Rectal smooth muscle tissue (tissue), 1 donor: ENCODE data around the gene FADS2.

Experiments used
- H3K27ac ChIP-seq: one replicate; pipeline ENCODE4 v1.7.0; 2013; ENCODE audit warnings: low read depth, low read length, inconsistent platforms
- H3K27me3 ChIP-seq: one replicate; pipeline ENCODE4 v1.7.0; 2013; ENCODE audit warnings: low read length; ENCODE audit not compliant: control insufficient read depth, insufficient read depth
- H3K36me3 ChIP-seq: one replicate; pipeline ENCODE4 v1.7.0; 2013; ENCODE audit warnings: low read length; ENCODE audit not compliant: control insufficient read depth, insufficient read depth
- H3K4me1 ChIP-seq: one replicate; pipeline ENCODE4 v1.7.0; 2013; ENCODE audit warnings: low read length; ENCODE audit not compliant: control insufficient read depth, insufficient read depth
- H3K4me3 ChIP-seq: one replicate; pipeline ENCODE4 v1.7.0; 2013; ENCODE audit warnings: low read length
- H3K9ac ChIP-seq: one replicate; pipeline ENCODE4 v1.7.0; 2013; ENCODE audit warnings: low read length

The FADS2 gene

DNA sequence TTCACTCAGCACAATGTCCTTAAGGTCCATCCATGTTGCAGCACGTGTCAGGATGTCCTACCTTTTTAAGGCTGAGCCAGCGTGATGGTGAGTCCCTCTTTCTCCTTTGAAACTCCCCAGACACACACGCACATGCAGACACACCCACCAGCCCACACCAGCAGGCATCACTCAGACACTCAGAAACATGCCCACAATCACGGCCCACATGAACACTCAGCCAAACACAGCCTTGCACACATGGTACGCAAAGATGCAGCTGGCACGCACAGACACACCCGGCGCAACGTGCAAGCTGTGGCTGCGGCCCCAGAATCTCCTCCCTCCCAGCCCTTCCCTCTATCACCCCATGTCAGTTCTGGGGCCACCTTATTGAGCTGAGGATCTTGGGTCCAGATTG, 55.2 kb downstream of the FADS2 start:
- Histone ChIP-seq H3K9ac (no peak overlapping the region), H3K36me3 (no peaks in the 10 kb centered on the region), H3K27ac (no peak overlapping the region), H3K27me3 (no peaks in the 10 kb centered on the region), H3K4me3 (no peak overlapping the region), H3K4me1 (peaks cover 5% of the 10 kb centered on the region)

DNA sequence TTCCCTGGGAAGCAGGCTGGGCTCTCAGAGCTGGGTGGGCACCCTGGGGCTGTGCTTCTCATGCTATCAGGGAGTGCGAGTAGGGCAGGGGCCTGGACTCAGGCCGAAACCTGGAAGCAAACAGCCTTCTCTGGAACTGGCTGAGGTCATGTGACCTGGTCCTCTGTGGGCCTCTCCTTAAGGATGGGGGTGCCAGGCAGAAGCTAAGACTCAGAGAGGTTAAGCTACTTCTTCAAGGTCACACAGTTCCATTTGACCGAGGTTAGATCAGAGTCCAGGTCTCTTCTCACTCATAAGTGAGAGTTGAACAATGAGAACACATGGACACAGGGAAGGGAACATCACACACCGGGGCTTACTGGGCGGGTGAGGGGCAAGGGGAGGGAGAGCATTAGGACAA, 55.8 kb downstream of the FADS2 start:
- H3K27ac ChIP-seq = no peak overlapping the region
- H3K9ac ChIP-seq = no peak overlapping the region
- peaks cover 9% of the 10 kb centered on the region for H3K4me1 ChIP-seq
- no peak overlapping the region for H3K4me3 ChIP-seq
- no peaks in the 10 kb centered on the region for H3K36me3 ChIP-seq
- no peaks in the 10 kb centered on the region for H3K27me3 ChIP-seq

DNA sequence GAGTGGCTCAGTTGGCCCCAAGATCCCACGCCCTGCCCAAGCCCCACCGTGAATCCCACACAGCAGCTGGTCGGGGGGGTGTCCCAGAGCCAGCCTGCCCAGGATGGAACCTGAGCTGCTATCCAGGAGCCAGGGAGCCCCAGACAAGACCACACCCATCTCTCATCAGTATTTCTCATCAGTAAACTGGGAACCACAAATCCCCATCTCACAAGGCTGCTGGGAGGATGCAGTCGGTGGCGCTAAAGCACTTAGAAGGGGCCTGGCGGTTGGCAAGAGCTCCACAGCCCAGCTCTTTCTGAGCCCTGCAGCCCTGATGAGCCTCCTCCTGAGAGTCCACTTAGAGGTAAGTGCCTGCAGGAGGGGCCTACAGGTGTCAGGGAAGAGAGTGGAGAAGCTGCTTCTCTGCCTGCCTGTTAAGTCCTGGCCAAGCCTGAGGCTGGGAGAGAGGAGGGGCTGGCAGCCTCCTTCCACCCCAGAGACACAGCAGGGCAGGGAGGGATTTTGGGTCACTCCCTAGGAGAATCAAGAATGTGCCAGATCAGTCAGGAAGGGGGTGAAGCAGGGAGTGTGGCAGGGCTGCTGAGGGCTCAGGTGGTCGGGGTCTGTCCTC, 57.2 kb downstream of the FADS2 start:
- Histone ChIP-seq H3K9ac (no peak overlapping the region), H3K27me3 (no peaks in the 10 kb centered on the region), H3K27ac (no peak overlapping the region), H3K36me3 (no peaks in the 10 kb centered on the region), H3K4me3 (no peak overlapping the region), H3K4me1 (peaks cover 10% of the 10 kb centered on the region)

DNA sequence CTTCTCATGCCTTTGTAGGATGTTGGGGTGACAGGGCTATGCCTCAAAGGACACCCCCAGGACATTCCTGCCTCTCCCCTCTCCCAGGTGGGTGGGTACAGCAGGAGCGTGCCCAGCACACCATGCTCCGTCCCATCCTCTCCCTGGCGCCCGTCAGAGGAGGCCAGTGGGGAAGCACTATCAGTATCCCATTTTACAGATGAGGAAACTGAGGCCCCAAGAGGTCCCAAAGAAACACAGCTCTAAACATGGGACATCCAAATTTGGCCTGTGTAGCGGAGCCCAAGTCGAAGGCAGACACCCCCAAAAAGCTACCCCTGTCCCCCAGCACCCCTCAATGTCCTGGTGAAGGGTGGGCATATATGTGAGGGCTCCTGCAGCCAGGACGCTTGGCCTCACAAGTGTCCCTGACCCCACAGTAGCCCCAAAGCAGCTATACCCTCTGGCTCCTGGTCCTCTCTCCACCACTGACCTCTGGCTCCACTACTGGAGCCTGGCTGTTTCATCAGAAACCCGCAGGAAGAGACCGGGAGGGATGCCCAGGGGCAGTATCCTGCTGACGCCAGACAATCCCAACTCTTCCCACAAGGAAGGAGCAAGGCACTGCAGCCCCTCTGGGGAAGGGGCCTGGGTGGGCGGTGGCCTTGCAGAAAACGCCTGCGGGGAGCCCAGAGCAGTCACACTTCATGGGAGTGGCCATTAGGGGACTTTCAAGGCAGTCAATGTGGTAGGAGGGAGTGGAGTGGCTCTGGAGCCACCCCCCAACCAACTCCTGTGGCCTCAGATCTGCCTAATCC, 57.9 kb downstream of the FADS2 start:
- H3K27ac ChIP-seq = no peak overlapping the region

DNA sequence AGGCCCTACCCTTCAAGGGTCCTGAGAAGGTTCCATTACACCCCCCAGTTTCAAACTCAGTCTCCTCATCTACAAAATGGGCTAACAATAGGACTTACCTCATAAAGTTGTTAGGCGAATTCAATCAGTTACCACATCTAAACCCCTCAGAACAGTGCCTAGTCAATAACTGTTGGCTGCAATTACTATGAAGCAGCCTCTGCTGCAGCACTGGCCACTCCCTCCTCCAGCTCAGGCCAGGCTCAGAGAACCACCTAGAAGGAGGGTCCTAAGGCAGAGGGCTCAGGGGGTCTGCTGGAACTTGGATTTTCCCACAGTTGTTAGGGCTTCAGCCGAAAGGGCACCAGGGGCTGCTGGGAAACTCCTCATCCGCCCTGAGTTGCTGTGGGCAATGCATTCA, 58.5 kb downstream of the FADS2 start:
- H3K4me1 ChIP-seq = peaks cover 16% of the 10 kb centered on the region

More for the DNA sequence above, 57.9 kb downstream of the FADS2 start:
- Histone ChIP-seq H3K4me3 (no peak overlapping the region), H3K36me3 (no peaks in the 10 kb centered on the region), H3K4me1 (peaks cover 16% of the 10 kb centered on the region), H3K27me3 (no peaks in the 10 kb centered on the region), H3K9ac (no peak overlapping the region)

DNA sequence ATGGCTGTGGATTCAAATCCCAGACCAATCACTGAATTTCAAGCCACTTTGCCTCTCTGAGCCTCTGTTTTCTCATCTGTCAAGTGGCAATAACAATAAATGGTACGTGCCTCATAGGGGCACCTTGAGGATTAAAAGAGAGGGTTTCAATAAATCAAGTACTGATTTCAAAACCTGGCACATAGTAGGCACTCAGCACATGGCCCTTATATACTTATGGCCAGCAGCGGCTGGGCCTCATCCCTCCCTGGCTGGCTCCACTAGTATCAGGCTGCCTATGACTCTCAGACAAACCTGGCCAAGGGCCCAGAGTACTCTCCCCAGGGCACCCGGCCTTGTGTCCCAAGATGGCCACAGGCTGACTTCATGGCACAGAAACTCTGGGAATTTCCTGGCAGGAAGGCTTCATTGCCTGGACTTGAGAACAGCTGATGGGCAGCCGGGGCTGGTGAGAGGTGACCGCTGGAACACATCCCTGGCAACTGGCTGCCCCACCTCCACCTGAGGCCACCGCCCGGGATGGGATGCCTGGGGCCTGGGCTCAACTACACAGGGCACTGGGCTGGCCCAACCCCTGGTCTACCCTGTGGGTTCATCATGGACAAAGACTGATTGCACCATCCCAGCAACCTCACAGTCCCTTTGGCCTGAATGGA, 59.9 kb downstream of the FADS2 start:
- H3K27ac ChIP-seq = peak overlapping the region; percentile 65
- no peak overlapping the region for H3K9ac ChIP-seq
- H3K27me3 ChIP-seq = no peaks in the 10 kb centered on the region
- no peaks in the 10 kb centered on the region for H3K36me3 ChIP-seq
- H3K4me1 ChIP-seq = peaks cover 16% of the 10 kb centered on the region
- H3K4me3 ChIP-seq = no peak overlapping the region

More for the DNA sequence above, 58.5 kb downstream of the FADS2 start:
- H3K36me3 ChIP-seq = no peaks in the 10 kb centered on the region
- H3K27ac ChIP-seq = no peak overlapping the region
- H3K4me3 ChIP-seq = no peak overlapping the region
- H3K9ac ChIP-seq = no peak overlapping the region
- H3K27me3 ChIP-seq = no peaks in the 10 kb centered on the region

DNA sequence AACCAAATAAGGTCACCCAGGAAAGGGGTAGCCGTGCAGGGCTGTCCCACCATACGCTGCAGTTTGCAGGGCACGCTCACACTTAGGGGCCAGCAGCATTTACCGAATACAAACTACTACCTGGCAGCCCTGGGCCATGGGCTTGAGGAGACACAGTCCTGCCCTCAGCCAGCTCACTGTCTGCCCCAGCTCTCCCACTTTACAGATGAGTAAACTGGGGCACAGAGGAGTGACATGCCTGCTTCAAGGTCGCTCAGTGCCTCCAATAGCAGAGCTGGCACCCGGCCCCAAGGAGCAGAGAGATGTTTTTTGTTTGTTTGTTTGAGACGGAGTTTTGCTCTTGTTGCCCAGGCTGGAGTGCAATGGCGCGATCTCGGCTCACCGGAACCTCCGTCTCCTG, 60.5 kb downstream of the FADS2 start:
- Histone ChIP-seq H3K9ac (no peak overlapping the region), H3K27me3 (no peaks in the 10 kb centered on the region), H3K27ac (peak overlapping the region; percentile 65), H3K4me3 (peak overlapping the region; percentile 34), H3K4me1 (peaks cover 16% of the 10 kb centered on the region), H3K36me3 (no peaks in the 10 kb centered on the region)

DNA sequence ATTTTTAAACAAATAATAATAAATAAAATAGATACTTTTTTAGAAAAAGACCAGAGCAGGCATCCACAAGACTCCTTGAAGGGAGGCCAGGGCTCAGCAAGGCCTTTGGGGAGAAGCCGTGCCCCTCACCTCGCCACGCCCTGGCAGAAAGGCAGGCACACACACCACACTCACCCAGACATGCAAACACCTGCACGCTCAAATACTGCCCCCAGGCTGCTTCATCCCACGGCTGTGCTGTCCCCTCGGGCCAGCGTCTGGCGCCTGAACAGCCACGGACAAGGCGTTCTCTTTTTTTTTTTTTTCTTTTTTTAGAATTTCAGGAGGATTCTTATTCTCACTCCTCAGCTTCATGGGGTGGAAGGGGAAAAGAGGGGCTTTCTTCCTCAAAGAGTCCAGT, 61.7 kb downstream of the FADS2 start:
- H3K36me3 ChIP-seq = no peaks in the 10 kb centered on the region
- no peak overlapping the region for H3K27ac ChIP-seq
- no peaks in the 10 kb centered on the region for H3K27me3 ChIP-seq
- H3K4me3 ChIP-seq = no peak overlapping the region
- H3K9ac ChIP-seq = no peak overlapping the region
- H3K4me1 ChIP-seq = peaks cover 16% of the 10 kb centered on the region

DNA sequence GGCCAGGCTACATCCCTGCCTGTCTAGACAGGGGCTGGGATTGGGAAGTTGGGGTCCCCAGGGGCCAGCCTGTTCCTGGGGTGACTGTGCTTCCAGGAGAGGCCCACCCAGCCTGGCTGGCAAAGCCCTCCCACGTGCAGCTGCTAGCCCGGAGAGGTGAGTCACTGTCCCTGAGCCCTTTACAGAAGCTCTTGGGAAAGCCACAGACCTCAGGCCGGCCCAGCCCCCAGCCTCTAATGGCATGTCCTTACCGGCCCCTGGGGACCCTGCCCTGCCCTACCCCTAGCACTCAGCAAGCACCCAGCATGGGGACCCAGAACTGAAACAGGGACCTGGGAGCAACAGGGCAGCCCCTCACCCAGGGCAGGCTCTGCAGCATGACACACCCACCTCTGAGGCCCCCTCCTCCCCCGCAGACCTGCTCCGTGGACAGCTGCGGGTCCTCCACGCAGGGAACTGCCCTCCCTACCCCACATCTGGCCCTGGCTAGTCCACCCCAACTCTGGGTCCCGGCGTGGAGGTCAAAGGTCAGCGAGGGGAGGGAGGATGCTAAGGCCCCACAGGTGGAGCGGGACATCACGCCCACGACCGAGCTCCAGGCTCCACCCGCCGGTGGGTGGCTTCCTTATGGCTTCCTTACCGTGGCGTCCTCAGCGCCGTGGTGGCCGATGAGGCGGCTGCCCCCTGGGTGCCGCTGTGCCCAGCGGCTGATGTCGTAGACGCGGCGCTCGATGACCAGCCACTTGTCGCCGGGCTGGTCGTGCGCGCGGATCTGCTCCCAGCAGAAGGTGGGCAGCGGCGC, 62.6 kb downstream of the FADS2 start:
- Histone ChIP-seq H3K27me3 (no peaks in the 10 kb centered on the region), H3K27ac (peak overlapping the region; percentile 79), H3K9ac (peak overlapping the region; percentile 61), H3K4me1 (peaks cover 16% of the 10 kb centered on the region), H3K36me3 (no peaks in the 10 kb centered on the region), H3K4me3 (peak overlapping the region; percentile 85)

DNA sequence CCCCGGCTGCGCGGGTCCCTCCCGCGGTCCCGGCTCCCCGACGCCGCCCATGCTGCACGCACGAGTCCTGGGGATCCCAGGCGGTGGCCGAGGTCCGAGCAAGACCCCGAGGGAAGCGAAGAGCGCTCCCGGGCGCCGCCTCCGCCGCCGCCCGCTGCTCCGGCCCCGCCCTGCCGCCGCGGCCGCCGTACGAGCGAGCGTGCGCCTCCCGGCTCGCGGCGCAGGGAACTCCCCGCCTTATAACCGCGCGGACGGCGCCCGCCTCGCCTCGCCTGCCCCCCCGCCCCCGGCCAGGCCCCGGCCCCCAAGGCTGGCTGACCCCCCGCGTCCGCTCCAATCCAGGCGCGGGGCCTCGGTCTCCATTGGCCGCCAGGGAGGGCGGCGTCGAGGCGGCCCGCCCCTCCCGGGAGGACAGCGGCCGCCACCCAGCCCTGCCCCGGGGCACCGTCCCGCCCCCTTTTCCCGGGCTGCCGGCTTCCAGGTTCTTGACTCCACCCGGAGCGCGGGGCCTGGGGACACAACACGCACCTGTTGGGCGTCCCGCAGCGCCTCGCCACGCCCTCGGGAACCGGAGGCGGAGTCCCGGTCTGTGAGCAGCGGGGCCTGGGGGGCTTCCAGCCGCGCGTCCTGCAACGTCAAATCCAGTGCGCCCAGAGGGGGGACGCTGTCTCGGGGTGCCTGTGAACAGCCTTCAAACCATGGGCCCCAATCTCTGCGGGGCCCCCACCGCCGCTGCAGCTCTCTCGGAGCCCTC, 63.4 kb downstream of the FADS2 start, which contains the start of gene FADS3:
Gene FADS3 (minus strand): TSS at position 215 of the 754 bp plus-strand sequence. CDS start 164 bp downstream, at position 51.
- peak within 1 kb of the TSS; percentile 85 for H3K4me3 ChIP-seq
- no peaks in the 10 kb centered on the region for H3K36me3 ChIP-seq
- peaks cover 16% of the 10 kb centered on the region for H3K4me1 ChIP-seq
- H3K27ac ChIP-seq = peak within 1 kb of the TSS; percentile 79
- H3K9ac ChIP-seq = peak within 1 kb of the TSS; percentile 61
- H3K27me3 ChIP-seq = no peaks in the 10 kb centered on the region

DNA sequence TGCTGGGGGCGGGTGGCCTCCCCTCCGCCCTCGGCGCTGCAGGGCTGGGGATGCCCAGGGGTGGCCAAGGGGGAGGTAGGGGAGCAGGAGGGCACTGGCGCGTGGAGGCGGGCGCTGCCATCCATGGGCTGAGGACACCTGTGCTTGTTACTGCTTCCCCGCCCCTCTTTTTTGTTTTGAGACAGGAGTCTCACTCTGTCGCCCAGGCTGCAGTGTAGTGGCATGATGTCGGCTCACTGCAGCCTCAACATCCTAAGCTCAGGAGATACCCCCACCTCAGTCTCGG, 63.9 kb downstream of the FADS2 start:
- peak overlapping the region; percentile 63 for H3K4me3 ChIP-seq
- H3K36me3 ChIP-seq = no peaks in the 10 kb centered on the region
- no peak overlapping the region for H3K9ac ChIP-seq
- peaks cover 16% of the 10 kb centered on the region for H3K4me1 ChIP-seq
- peak overlapping the region; percentile 59 for H3K27ac ChIP-seq
- no peaks in the 10 kb centered on the region for H3K27me3 ChIP-seq
